ENCODE data around the gene EPN3. TPM values are rescaled to one million over a fixed set of nuclear protein-coding genes. Genes with fewer than 3 reads are reported as not detected.

Gene EPN3
- total and polyA plus RNA-seq, 11 donors = 8.9 to 29.5 (median 12.6) TPM

DNA sequence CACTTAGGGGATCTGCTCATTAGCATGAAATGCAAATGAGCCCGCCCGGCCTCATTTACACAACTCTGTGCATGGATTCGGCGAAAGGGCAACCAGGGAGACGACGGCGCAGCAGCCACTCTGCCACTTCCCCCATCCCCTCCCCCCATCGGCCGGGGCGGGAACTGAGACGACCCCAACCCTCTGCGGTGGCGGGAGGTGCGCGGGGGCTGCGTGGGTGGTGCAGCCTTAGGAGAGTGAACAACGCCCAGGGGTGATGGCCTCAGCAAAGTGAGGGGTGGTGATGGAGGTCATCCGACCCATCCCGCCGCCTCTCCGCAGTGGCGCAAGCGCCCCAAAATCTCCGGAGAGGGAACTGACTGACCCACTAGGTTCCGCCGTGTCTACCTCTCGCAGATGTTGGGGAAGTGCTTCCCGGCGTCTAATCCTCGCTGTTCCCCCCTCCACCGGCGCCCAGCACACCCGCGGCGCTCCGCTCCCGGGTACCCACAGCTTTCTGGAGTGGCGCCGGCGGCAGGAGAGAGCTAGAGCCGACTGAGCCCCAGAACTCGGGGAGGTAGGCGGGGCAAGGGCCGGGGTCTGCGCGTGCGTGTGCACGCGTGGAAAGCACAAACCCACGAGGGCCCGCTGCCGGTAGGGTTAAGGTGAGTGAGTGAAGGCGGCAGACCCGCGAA, 26.5 kb downstream of the EPN3 start:
- intact Hi-C loops (cut with DNase I) = loop anchor here in 2 of 10 donors (5.0 kb wide), 2 partner anchors 48 to 123 kb away; no protein-coding TSS in a partner anchor
- peaks cover 27 to 64% (median 49%) of the 10 kb centered on the region in 9 donors for H3K27me3 ChIP-seq

DNA sequence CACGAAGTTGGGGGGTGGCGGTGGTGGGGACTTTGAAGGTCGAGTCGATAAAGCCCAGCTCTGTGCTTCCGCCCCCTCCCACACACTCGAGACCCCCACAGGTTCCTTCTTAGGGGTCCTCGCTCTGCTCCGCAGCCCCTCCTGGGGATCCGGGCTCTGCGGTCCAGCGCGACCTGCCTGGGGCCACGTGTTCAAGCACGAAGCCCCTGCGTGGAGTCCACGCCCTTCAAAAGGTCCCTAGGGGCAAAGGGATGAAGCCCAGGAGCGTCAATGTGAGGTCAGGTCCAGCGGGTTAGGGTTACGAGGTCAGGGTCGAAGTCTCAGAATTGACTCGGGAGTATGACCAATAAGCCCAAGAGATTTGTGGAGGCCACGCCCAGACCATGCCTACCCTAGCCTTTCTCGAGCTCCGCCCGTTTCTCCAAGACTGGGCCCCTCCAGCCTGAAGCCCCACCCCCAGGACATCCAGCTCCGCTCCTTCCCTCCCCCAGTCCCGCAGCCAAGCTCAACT, 27.2 kb downstream of the EPN3 start:
- intact Hi-C loops (cut with DNase I) = loop anchor here in 3 of 10 donors (2.0 to 5.0 kb wide), 3 partner anchors 45 to 123 kb away; no protein-coding TSS in a partner anchor
- no peaks in the 10 kb centered on the region for H3K9me3 ChIP-seq
- DNase-seq (peak in 2 of 5 donors; percentile 60 to 66), ATAC-seq (peak in 3 of 4 donors; percentile 34 to 54 (median 46))
- H3K4me3 ChIP-seq = peak overlapping the region; percentile 28 to 65 (median 56)
- peaks cover 12 to 45% (median 29%) of the 10 kb centered on the region in 12 donors for H3K4me1 ChIP-seq
- no peak overlapping the region for H3K27ac ChIP-seq
- no peak for TF ChIP-seq POLR2A (IDR thresholded peaks at IDR 0.05)
- no peak for TF ChIP-seq CTCF (IDR thresholded peaks at IDR 0.05)
- 0 to 5% (median 4%) methylated on average over 6 to 27 of the region's 27 CpGs for WGBS, 4 donors
- H3K36me3 ChIP-seq = peaks cover 0 to 16% (median 7%) of the 10 kb centered on the region in 9 donors
- peaks cover 27 to 68% (median 49%) of the 10 kb centered on the region in 9 donors for H3K27me3 ChIP-seq

More for the DNA sequence above, 26.5 kb downstream of the EPN3 start:
- Histone ChIP-seq H3K36me3 (peaks cover 0 to 16% (median 7%) of the 10 kb centered on the region in 9 donors), H3K27ac (no peak overlapping the region), H3K9me3 (no peaks in the 10 kb centered on the region), H3K4me1 (peaks cover 12 to 41% (median 28%) of the 10 kb centered on the region in 12 donors), H3K4me3 (peak overlapping the region in 9 of 12 donors; percentile 12 to 65 (median 60))
- DNase-seq = no peak
- ATAC-seq = no peak
- TF ChIP-seq POLR2A (IDR thresholded peaks at IDR 0.05) = no peak
- TF ChIP-seq CTCF (IDR thresholded peaks at IDR 0.05) = no peak
- WGBS, 4 donors = 4 to 10% (median 6%) methylated on average over 17 to 55 of the region's 55 CpGs

- peaks cover 12 to 49% (median 30%) of the 10 kb centered on the region in 12 donors for H3K4me1 ChIP-seq
- WGBS, 4 donors = 0 to 1% (median 1%) methylated on average over 31 to 56 of the region's 56 CpGs
- peak within 1 kb of the TSS; percentile 28 to 65 (median 56) for H3K4me3 ChIP-seq
- H3K27ac ChIP-seq = no peak within 1 kb of the TSS
- ATAC-seq (peak; percentile 87 to 95 (median 92)), DNase-seq (peak; percentile 88 to 94 (median 91))
- peaks cover 0 to 11% (median 4%) of the 10 kb centered on the region in 9 donors for H3K36me3 ChIP-seq
- intact Hi-C loops (cut with DNase I) = loop anchor here in 1 of 10 donors (2.0 kb wide), 1 partner anchor 44 kb away; no protein-coding TSS in a partner anchor
- TF ChIP-seq CTCF (IDR thresholded peaks at IDR 0.05) (peak in 1 of 12 donors; percentile 13), POLR2A (IDR thresholded peaks at IDR 0.05) (no peak)
- H3K27me3 ChIP-seq = peaks cover 27 to 72% (median 49%) of the 10 kb centered on the region in 9 donors
- no peaks in the 10 kb centered on the region for H3K9me3 ChIP-seq
These were observed 27.8 kb downstream of the EPN3 start, which contains the start of gene CACNA1G for GRCh38 chr17:50560185-50560824. Gene CACNA1G, plus strand, starts transcription at chr17:50560715. Its CDS starts 745 bp downstream, at chr17:50561460.

Measured in heart left ventricle (tissue), 16 donors.